Endothelial cell (in vitro differentiated cells): ENCODE data around the gene SYNGR3. TPM values are rescaled to one million over a fixed set of nuclear protein-coding genes. Genes with fewer than 3 reads are reported as not detected.
"Not testable (repeated sequence)": the region's sequence is repeated elsewhere in the genome, so short reads cannot be mapped to it uniquely, and the experiment has no call there.

Experiments used
- DNase-seq: peaks from one replicate; pipeline ENCODE4 v3.0.0; 2021; ENCODE audit warnings: low spot score
- H3K27ac Mint-ChIP-seq: one replicate; pipeline ENCODE4 v1.8.0; 2021; ENCODE audit warnings: mixed read lengths, inconsistent platforms; ENCODE audit not compliant: unreplicated experiment
- H3K27me3 Mint-ChIP-seq: one replicate; pipeline ENCODE4 v1.8.0; 2021; ENCODE audit warnings: mild to moderate bottlenecking, moderate library complexity, mixed read lengths, inconsistent platforms; ENCODE audit not compliant: unreplicated experiment
- H3K36me3 Mint-ChIP-seq: one replicate; pipeline ENCODE4 v1.8.0; 2021; ENCODE audit warnings: mild to moderate bottlenecking, low read depth, mixed read lengths, inconsistent platforms; ENCODE audit not compliant: unreplicated experiment
- H3K4me1 Mint-ChIP-seq: one replicate; pipeline ENCODE4 v1.8.0; 2021; ENCODE audit warnings: mild to moderate bottlenecking, mixed read lengths, inconsistent platforms; ENCODE audit not compliant: unreplicated experiment
- H3K4me3 Mint-ChIP-seq: one replicate; pipeline ENCODE4 v1.8.0; 2021; ENCODE audit warnings: mild to moderate bottlenecking, mixed read lengths, inconsistent platforms; ENCODE audit not compliant: unreplicated experiment
- H3K9me3 Mint-ChIP-seq: one replicate; pipeline ENCODE4 v1.8.0; 2021; ENCODE audit warnings: mixed read lengths, inconsistent platforms; ENCODE audit not compliant: unreplicated experiment
- total RNA-seq: library from RNA; stranded (reverse); fragmentation: NEBNext Ultra II Directional; extraction: Animal tissue kit (Norgen Biotek cat#: 25700); gene quantifications from one replicate; pipeline ENCODE4 v1.2.1, GENCODE V29; 2021; ENCODE audit not compliant: unreplicated experiment
- TF ChIP-seq, protein P1 (sequence below): fragments of 200-600 bp; sonication (generic); IDR thresholded peaks from one replicate; pipeline ENCODE4 v1.5.0; 2021; ENCODE audit warnings: antibody characterized with exemption; ENCODE audit not compliant: unreplicated experiment

Gene SYNGR3
- total RNA-seq, 1 donor from 2014 or later: 0.82 TPM

DNA sequence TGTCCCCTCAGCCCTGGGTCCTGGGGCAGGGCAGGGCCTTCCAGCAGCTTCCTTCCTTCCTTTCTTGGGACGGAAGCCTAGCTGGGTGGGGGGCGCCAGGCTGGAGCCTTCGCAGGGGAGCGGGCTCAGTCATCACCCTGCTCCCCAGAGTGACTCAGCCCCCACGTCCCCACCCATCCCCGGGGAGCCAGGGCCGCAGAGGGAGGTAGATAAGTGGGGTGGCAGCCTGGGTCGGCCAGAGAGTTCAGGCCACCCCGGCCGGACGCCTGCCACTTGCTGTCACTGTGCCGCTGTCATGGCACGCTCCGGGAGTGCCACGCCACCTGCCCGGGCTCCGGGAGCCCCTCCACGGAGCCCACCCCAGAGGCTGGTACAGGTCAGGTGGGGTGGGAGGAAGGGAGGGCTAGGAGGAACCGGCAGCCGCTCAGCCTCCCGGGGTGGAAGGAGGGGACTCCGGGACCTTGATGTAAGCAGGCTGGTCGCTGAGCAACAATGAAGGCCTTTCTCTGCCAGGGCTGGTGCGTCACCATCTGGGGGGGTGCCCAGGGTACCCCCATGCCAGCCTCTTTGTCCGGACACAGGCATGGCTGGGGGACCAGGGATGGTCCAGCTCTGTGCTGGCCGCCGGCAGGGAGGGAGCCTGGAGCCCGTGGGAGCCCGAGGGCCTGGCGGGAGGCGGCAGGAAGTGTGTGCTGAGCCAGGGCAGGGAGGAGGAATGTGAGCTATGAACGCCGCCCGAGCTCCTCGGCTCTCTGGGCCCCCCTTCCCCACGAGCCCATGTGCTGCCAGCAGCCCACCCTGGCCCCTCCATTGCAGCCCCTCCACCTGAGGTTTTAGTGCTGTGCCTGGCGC lies 43.5 kb downstream of the SYNGR3 start:
- H3K36me3 Mint-ChIP-seq: no peaks in the 10 kb centered on the region
- TF ChIP-seq, protein P1, sequence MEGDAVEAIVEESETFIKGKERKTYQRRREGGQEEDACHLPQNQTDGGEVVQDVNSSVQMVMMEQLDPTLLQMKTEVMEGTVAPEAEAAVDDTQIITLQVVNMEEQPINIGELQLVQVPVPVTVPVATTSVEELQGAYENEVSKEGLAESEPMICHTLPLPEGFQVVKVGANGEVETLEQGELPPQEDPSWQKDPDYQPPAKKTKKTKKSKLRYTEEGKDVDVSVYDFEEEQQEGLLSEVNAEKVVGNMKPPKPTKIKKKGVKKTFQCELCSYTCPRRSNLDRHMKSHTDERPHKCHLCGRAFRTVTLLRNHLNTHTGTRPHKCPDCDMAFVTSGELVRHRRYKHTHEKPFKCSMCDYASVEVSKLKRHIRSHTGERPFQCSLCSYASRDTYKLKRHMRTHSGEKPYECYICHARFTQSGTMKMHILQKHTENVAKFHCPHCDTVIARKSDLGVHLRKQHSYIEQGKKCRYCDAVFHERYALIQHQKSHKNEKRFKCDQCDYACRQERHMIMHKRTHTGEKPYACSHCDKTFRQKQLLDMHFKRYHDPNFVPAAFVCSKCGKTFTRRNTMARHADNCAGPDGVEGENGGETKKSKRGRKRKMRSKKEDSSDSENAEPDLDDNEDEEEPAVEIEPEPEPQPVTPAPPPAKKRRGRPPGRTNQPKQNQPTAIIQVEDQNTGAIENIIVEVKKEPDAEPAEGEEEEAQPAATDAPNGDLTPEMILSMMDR: no peak
- H3K4me3 Mint-ChIP-seq: no peak overlapping the region
- DNase-seq: no peak
- no peak overlapping the region for H3K27ac Mint-ChIP-seq
- peaks cover 4% of the 10 kb centered on the region for H3K27me3 Mint-ChIP-seq
- no peaks in the 10 kb centered on the region for H3K9me3 Mint-ChIP-seq
- H3K4me1 Mint-ChIP-seq: peaks cover 9% of the 10 kb centered on the region

DNA sequence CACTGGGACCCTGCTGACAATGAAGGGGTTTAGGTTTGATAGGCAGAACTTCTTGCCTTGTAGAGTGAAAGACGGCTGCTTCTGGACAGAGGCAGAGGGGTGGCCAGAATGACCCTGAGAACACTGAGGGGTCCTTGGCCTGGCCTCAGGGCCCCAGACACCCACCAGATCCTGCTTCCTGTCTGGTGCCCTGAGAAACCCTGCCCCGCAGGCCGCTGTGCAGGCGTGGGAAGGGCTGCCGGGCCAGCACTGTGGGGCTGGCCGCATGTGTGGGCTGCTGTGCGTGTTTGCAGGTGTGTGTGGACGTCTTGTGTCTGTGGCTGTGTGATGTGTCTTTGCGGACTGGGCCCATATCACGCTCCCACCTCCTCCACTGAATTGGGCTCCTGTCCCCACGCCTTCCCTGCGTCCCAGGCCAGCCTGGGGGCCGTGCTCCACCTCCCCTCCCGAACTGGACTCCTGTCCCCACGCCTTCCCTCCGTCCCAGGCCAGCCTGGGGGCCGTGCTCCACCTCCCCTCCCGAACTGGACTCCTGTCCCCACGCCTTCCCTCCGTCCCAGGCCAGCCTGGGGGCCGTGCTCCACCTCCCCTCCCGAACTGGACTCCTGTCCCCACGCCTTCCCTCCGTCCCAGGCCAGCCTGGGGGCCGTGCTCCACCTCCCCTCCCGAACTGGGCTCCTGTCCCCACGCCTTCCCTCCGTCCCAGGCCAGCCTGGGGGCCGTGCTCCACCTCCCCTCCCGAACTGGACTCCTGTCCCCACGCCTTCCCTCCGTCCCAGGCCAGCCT lies 44.3 kb downstream of the SYNGR3 start:
- H3K27me3 Mint-ChIP-seq, H3K4me3 Mint-ChIP-seq, H3K36me3 Mint-ChIP-seq, H3K4me1 Mint-ChIP-seq, H3K9me3 Mint-ChIP-seq, DNase-seq, H3K27ac Mint-ChIP-seq: not testable (repeated sequence)

DNA sequence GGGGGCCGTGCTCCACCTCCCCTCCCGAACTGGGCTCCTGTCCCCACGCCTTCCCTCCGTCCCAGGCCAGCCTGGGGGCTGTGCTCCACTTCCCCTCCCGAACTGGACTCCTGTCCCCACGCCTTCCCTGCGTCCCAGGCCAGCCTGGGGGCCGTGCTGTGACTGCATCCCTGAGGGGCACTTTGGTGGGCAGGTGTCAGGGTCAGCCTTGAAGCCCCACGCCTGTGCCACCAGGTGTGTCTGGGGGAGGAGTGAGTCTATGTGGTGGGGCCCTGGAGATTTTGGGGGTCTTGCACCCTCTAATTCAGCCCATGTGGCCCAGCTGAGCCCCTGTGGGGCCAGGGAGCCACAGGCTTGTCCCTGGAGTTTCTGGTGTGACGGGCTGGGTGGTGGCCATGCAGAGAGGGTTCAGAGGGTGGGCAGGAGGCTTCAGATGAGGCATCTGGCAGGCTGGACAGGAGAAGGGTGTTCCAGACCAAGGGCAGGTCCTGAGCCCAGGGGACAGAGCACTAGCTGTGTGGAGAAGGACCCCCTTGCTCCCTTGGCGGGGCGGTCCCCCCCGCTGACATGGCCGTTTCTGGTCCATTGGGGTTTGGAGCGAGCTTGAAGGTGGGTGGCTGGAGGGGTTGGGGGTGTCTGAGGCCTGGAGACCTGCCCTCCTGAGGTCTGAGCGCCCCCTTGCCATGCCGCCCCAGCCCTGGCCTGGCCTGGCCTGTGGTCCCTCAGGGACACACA lies 45.1 kb downstream of the SYNGR3 start:
- Mint-ChIP-seq H3K4me3 (no peak overlapping the region), H3K27ac (no peak overlapping the region), H3K4me1 (peaks cover 11% of the 10 kb centered on the region)

DNA sequence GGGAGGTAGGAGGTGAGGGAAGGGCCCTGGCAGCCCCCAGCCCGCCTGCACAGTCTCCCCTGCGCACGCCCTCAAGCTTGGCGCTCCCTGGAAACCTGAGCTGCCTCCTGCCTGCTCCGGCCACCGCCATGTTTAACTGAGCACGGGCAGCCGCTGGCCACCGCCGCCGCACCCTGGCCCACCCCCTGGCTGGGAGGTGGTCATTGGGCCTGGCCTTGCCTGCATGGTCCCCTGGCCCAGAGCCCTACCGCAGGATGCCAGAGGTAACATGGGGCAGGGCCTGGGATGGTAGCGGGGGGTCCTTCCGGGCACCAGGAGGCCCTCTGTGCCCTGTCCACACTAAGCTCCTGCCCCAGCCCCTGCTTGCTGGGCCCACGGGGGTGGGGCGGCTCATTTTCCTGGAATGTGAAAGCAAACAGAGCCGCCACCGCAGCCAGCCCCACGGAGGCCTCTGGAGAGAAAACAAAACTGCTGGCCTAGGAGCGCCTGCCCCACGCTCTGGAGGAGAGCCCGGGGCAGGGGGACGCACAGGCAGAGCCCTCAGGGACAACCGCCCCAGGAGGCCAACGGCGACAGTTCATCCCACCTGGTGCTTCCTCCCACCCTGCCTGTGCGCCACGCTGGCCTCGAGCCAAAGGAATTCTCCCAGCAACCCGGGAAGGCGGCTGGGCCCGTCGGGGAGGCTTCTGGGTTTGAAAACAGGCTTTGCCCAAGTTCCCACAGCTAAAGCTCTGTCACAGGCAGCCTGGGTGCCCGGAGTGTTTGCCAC lies 45.8 kb downstream of the SYNGR3 start:
- H3K36me3 Mint-ChIP-seq: no peaks in the 10 kb centered on the region
- TF ChIP-seq, protein P1: no peak
- H3K27ac Mint-ChIP-seq: no peak overlapping the region
- peaks cover 11% of the 10 kb centered on the region for H3K4me1 Mint-ChIP-seq
- H3K9me3 Mint-ChIP-seq: no peaks in the 10 kb centered on the region
- DNase-seq: no peak
- H3K27me3 Mint-ChIP-seq: peaks cover 2% of the 10 kb centered on the region
- no peak overlapping the region for H3K4me3 Mint-ChIP-seq

More for the DNA sequence above, 45.1 kb downstream of the SYNGR3 start:
- Mint-ChIP-seq H3K36me3 (no peaks in the 10 kb centered on the region), H3K27me3 (peaks cover 2% of the 10 kb centered on the region), H3K9me3 (no peaks in the 10 kb centered on the region)
- TF ChIP-seq, protein P1: no peak
- no peak for DNase-seq
